Dedifferentiated amniotic fluid mesenchymal stem cell (primary cell): ENCODE data around the gene EYA4.

ENCODE experiments used
- DNase-seq: peaks from one replicate; pipeline ENCODE4 v3.0.0-alpha.2; 2016; ENCODE audit errors: extremely low spot score

EYA4 gene

GRCh38 chr6:133350928-133351327 is 109.8 kb downstream of the EYA4 start:
- DNase-seq = no peak

- DNase-seq = no peak
Observed at GRCh38 chr6:133352046-133352445, 110.9 kb downstream of the EYA4 start.

GRCh38 chr6:133353061-133353460 is 111.9 kb downstream of the EYA4 start:
- DNase-seq = no peak

- DNase-seq = no peak
Observed at GRCh38 chr6:133355922-133356321, 114.8 kb downstream of the EYA4 start.

- no peak for DNase-seq
Observed at GRCh38 chr6:133358574-133359150, 117.5 kb downstream of the EYA4 start.

GRCh38 chr6:133359256-133359655 is 118.1 kb downstream of the EYA4 start:
- DNase-seq = no peak

GRCh38 chr6:133359760-133360159 is 118.6 kb downstream of the EYA4 start:
- no peak for DNase-seq

- no peak for DNase-seq
Observed at GRCh38 chr6:133360194-133360593, 119.0 kb downstream of the EYA4 start.

- DNase-seq = no peak
Observed at GRCh38 chr6:133362813-133363212, 121.7 kb downstream of the EYA4 start.

GRCh38 chr6:133368664-133369063 is 127.5 kb downstream of the EYA4 start:
- DNase-seq = no peak

- DNase-seq = no peak
Observed at GRCh38 chr6:133369773-133370272, 128.7 kb downstream of the EYA4 start.

- DNase-seq = no peak
Observed at GRCh38 chr6:133376743-133377142, 135.6 kb downstream of the EYA4 start.

- no peak for DNase-seq
Observed at GRCh38 chr6:133377219-133377618, 136.1 kb downstream of the EYA4 start.

- DNase-seq = no peak
Observed at GRCh38 chr6:133380047-133380446, 138.9 kb downstream of the EYA4 start.

GRCh38 chr6:133380723-133381122 is 139.6 kb downstream of the EYA4 start:
- DNase-seq = no peak

- DNase-seq = no peak
Observed at GRCh38 chr6:133388731-133389130, 147.6 kb downstream of the EYA4 start.

- DNase-seq = no peak
Observed at GRCh38 chr6:133390168-133390567, 149.0 kb downstream of the EYA4 start.

- DNase-seq = no peak
Observed at GRCh38 chr6:133392015-133392414, 150.9 kb downstream of the EYA4 start.

GRCh38 chr6:133392641-133393040 is 151.5 kb downstream of the EYA4 start:
- DNase-seq = no peak

GRCh38 chr6:133393891-133394290 is 152.7 kb downstream of the EYA4 start:
- DNase-seq = no peak

- DNase-seq = no peak
Observed at GRCh38 chr6:133394630-133395029, 153.5 kb downstream of the EYA4 start.

GRCh38 chr6:133396233-133396983 is 155.3 kb downstream of the EYA4 start:
- peak; percentile 21 for DNase-seq

GRCh38 chr6:133396984-133397348 is 155.8 kb downstream of the EYA4 start:
- peak; percentile 35 for DNase-seq
